Esophagus muscularis mucosa (tissue), 4 donors: ENCODE data around the gene CAMK2A.

Experiments
- CTCF ChIP-seq, 3 experiments: fragments of 200-600 bp in 2 of 3; fragments of 450-650 bp in 1 of 3; sonication (generic) in 2 of 3; IDR thresholded peaks; one replicate each; pipeline ENCODE4 v1.5.1; 2017 to 2019; ENCODE audit warnings: antibody characterized with exemption in 3 of 3, mild to moderate bottlenecking in 2 of 3, moderate library complexity in 1 of 3
- EP300 ChIP-seq: sonication (generic); formaldehyde crosslinking; IDR thresholded peaks from one replicate; pipeline ENCODE4 v1.6.1; 2017; ENCODE audit warnings: antibody characterized with exemption
- POLR2A ChIP-seq: fragments of 450-650 bp; IDR thresholded peaks from one replicate; pipeline ENCODE4 v1.6.1; 2017; ENCODE audit warnings: antibody characterized with exemption, moderate library complexity, mild to moderate bottlenecking, low read depth
- POLR2AphosphoS5 ChIP-seq, 2 donors: sonication (generic); formaldehyde crosslinking; IDR thresholded peaks; one replicate each; pipeline ENCODE4 v1.6.1; 2017; ENCODE audit warnings: antibody characterized with exemption in 2 of 2

- TF ChIP-seq CTCF (IDR thresholded peaks at IDR 0.05) (no peak), POLR2A (no peak), POLR2AphosphoS5 (IDR thresholded peaks at IDR 0.05) (no peak), EP300 (no peak)
Observed at GRCh38 chr5:150197476-150197875, 92.1 kb downstream of the CAMK2A start.
